HuH-7 (cell line): ENCODE measurements around the gene TMC6.
"Not testable (repeated sequence)": the region's sequence is repeated elsewhere in the genome, so short reads cannot be mapped to it uniquely, and the experiment has no call there.

ENCODE experiments used
- DNase-seq: peaks from one replicate; pipeline ENCODE4 v3.0.0; 2011; ENCODE audit warnings: low spot score

Gene TMC6, protein sequence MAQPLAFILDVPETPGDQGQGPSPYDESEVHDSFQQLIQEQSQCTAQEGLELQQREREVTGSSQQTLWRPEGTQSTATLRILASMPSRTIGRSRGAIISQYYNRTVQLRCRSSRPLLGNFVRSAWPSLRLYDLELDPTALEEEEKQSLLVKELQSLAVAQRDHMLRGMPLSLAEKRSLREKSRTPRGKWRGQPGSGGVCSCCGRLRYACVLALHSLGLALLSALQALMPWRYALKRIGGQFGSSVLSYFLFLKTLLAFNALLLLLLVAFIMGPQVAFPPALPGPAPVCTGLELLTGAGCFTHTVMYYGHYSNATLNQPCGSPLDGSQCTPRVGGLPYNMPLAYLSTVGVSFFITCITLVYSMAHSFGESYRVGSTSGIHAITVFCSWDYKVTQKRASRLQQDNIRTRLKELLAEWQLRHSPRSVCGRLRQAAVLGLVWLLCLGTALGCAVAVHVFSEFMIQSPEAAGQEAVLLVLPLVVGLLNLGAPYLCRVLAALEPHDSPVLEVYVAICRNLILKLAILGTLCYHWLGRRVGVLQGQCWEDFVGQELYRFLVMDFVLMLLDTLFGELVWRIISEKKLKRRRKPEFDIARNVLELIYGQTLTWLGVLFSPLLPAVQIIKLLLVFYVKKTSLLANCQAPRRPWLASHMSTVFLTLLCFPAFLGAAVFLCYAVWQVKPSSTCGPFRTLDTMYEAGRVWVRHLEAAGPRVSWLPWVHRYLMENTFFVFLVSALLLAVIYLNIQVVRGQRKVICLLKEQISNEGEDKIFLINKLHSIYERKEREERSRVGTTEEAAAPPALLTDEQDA

GRCh38 chr17:78128551-78129350 lies at the start of gene TMC6:
TMC6 (minus strand) TSS chr17:78128755; CDS start chr17:78126832, 1,923 bp downstream.
- DNase-seq: peak; percentile 93

DNA sequence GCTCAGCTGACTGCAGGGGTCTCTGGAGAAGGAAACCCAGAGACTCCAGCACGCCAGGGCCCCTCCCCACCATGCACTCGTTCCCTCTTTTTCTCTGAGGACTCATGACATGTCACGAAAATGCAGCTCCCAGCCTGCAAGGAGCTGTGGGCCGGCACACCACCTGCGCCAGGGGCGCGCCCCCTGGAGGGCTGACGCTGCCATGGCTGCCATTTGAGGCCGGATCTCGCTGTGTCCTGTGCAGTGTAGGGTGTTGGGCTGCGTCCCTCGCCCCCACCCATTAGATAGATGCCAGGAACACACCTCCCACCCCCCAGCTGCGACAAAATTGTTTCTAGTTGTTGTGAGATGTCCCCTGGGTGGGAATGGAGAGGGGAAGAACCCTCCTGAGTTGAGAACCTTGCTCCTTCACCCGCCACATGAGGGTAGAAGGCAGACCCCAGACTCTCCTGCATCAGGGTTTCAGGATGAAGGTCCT lies 48.0 kb upstream of the TMC6 start:
- DNase-seq: peak; percentile 90

DNA sequence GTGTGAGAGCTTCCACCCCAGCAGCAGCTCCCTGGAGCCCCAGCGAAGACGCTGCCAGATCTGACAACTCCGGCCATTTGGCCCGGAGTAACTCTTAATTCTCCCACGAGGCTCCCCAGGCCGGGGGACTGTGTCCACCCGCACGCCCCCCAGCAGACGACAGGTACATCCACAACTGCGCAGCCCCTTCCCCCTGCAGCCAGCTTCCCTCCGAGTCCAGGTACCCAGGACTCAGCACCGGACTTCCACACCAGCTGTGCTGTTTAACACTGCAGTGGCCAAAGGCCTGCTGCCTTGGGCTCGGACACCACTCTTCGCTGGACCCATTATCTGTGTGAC lies 47.1 kb upstream of the TMC6 start:
- no peak for DNase-seq

GRCh38 chr17:78174870-78175642 lies 46.5 kb upstream of the TMC6 start:
- no peak for DNase-seq

- no peak for DNase-seq
Observed at GRCh38 chr17:78174346-78174869, 45.9 kb upstream of the TMC6 start.

DNA sequence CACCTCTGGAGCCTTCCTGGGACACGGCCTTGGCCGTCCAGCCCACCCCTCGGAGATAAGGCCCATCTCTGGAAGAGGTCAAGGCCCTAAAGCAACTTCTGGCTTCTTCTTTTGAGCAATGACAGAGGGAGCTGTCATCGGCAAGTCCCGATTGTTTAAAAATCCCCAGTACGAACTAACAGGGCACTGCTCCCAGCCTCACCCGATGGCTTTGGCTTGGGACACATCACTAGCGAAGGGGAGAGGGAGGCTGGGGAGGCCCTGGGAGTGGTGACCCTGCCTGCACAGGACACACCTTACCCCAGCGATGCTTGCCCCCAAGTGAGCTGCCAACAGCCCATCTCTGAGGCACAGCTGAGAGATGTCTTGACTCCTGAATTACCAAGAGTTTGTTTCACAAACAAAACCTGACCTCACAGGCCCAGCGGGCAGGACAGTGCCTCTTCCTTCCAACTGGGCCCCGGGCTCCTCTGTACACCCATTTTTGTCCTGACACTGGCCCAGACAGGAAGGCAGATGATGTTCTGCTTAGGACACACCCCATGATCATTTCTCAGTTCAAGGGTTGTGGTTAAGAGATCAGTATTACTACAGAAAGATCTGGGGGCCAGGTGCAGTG lies 44.7 kb upstream of the TMC6 start:
- no peak for DNase-seq

DNA sequence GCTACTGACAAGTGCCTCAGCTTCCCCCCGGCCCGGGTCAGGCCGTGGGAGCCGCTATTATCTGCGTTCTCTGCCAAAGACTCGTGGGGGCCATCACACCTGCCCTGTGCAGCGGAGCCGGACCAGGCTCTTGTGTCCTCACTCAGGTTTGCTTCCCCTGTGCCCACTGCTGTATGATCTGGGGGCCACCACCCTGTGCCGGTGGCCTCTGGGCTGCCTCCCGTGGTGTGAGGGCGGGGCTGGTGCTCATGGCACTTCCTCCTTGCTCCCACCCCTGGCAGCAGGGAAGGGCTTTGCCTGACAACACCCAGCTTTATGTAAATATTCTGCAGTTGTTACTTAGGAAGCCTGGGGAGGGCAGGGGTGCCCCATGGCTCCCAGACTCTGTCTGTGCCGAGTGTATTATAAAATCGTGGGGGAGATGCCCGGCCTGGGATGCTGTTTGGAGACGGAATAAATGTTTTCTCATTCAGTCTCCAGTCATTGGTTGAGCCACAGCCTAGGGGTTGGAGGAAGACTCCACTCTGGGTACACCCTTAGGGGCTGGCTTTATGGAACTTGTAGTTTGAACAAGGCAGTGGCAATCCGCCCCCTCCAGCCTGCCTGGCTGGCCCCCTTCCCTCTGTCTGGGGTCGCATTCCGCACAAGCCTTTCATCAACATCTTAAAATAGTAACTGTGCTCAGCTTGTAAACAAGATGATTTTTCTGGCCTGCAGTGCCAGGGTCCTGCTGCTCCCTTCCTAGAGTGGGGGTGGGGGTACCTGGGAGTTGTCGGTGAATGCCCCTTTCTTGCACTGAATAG lies 43.9 kb upstream of the TMC6 start:
- DNase-seq: no peak

DNA sequence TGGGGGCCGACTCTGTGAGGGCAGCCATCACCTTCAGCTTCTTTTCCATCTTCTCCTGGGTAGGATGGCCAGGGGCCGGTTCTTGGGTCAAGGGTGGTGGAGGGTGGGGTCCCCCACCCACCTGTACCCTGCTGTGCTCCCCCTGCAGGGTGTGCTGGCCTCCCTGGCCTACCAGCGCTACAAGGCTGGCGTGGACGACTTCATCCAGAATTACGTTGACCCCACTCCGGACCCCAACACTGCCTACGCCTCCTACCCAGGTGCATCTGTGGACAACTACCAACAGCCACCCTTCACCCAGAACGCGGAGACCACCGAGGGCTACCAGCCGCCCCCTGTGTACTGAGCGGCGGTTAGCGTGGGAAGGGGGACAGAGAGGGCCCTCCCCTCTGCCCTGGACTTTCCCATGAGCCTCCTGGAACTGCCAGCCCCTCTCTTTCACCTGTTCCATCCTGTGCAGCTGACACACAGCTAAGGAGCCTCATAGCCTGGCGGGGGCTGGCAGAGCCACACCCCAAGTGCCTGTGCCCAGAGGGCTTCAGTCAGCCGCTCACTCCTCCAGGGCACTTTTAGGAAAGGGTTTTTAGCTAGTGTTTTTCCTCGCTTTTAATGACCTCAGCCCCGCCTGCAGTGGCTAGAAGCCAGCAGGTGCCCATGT lies 43.2 kb upstream of the TMC6 start:
- not testable (repeated sequence) for DNase-seq

DNA sequence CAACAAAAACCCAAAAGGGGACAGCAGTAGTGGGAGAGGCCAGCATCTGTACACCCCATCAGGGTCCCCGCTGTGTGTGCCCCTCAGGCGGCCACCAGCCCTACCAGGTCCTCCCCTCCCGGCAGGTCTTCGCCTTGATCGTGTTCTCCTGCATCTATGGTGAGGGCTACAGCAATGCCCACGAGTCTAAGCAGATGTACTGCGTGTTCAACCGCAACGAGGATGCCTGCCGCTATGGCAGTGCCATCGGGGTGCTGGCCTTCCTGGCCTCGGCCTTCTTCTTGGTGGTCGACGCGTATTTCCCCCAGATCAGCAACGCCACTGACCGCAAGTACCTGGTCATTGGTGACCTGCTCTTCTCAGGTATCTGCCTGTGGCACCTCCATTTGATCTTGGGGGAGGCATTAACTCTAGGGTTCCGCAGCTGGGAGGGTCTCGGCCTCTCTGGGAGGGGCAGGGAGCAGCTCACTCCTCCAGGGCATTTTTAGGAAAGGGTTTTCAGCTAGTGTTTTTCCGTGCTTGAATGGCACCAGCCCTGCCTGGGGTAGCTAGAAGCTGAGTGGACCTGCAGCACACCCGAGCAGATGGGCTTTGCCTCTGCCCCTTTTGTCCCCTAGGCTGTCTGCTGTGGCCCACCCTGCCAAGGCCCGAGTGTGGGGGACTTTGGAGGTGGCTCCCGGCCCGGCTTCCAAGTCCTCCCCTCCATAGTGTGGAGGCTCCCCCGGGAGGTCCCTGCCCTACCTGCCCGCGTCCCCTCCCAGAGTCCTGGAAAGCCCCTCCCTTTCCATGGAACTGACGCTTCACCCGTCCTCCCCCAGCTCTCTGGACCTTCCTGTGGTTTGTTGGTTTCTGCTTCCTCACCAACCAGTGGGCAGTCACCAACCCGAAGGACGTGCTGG lies 42.4 kb upstream of the TMC6 start:
- DNase-seq: no peak

DNA sequence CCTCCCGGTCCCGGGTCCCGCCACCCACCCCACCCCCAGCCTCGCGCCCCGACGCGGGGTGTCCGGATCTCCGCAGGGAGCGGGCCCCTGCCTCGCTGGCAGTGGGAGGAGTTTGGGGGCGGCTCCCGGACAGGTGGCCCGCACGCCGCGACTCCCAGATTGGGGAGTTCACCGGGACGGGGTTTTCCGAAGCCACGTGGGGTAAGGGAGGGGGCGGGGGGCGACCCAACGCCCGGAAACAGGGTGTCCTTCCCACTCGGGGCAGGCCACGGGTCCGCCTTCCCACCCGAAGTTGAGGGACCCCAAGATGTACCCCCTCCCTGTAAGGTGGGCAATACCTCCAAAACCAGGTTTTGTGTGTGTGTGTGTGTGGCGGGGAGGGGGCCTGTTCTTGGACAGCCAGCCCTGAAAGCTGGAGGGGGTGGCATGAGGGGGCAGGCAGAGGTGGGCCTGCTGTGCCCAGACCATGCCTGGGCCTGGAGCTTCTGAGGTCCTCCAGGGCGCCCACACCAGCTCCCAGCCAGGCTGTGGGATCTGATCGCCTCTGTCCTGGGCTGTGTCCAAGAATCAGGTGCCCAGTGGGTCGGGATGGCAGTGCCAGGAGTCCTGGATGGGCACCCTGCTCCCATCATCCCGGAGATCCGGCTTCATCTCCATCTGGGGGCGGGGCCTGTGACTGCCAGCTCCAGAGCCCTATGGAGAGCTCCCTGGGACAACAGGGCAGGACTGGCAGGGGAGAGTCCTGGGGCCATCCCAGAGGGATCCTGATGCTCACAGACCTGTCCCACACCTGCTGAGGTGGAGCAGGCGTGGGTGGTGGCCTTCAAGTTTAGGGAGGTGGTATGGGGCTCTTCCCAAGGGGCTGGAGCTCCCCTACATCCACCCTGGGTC lies 40.6 kb upstream of the TMC6 start:
- DNase-seq: peak; percentile 88

GRCh38 chr17:78168242-78168902 lies 39.8 kb upstream of the TMC6 start, which contains the start of gene SYNGR2:
SYNGR2 (plus strand) TSS chr17:78168581; CDS start chr17:78168617, 36 bp downstream.
- peak; percentile 93 for DNase-seq

DNA sequence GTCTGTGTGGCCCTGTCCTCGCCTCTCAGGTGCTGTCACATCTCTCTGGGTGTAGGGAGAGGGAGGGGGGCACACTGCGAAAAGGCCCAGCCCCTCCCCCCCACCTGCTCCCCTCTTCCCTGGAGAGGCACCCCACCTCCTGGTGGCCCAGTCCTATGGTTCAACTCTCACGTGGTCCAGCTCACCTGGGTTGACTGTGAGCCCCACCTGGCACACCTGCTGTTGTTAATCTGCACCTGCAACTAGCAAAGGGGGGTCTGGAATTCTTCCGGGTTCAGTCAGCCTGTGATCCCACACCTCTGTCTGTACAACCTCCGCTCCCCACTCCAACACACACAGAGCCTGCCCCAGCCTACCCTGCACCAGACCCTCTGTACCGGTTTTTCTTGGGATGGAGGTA lies 37.9 kb upstream of the TMC6 start:
- DNase-seq: no peak

GRCh38 chr17:78164748-78165607 lies 36.4 kb upstream of the TMC6 start:
- DNase-seq: no peak

DNA sequence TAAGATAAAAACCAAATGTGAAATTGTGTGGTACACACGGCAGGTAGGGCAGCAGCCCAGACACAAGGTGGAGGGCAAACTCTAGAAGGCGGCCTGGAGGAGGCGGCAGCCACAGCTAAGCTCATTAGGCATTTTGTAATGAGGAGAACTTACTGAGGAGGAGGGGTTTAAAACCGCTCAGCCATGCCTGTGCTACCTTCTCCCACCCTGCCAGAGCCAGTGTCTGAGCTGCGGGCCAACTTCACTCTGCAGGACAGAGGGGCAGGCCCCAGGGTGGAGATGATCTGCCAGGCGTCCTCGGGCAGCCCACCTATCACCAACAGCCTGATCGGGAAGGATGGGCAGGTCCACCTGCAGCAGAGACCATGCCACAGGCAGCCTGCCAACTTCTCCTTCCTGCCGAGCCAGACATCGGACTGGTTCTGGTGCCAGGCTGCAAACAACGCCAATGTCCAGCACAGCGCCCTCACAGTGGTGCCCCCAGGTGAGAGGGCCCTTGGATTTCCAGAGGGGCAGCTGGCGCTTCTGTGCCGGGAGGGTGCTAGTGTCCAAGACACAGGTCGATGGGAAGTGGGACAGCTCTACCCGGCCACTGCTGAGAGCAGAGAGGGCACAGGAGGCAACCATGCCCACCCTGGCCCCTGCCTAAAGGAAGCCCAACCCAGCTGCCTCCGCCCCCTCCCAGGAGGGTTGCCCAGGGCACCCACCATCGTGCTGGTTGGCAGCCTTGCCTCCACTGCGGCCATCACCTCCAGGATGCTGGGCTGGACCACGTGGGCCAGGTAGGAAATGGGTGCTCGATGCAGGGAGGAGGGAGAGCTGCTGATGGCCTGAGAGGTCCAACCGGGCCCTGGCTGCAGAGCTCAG lies 35.6 kb upstream of the TMC6 start:
- DNase-seq: no peak
